Peyer's patch (tissue), 4 donors: ENCODE results near the gene COL23A1.

Source experiments
- POLR2A ChIP-seq, 2 donors: fragments of 450-650 bp; IDR thresholded peaks; one replicate each; pipeline ENCODE4 v1.5.1; 2017; ENCODE audit warnings: antibody characterized with exemption in 2 of 2, mild to moderate bottlenecking in 2 of 2, moderate library complexity in 2 of 2
- TF ChIP-seq, protein P1 (sequence below), 6 experiments: fragments of 450-650 bp in 4 of 6; fragments of 200-600 bp in 2 of 6; sonication (generic) in 1 of 6; IDR thresholded peaks; one replicate each; pipeline ENCODE4 v1.5.1; 2017 to 2019; ENCODE audit warnings: antibody characterized with exemption in 6 of 6, mild to moderate bottlenecking in 3 of 6, moderate library complexity in 1 of 6

DNA sequence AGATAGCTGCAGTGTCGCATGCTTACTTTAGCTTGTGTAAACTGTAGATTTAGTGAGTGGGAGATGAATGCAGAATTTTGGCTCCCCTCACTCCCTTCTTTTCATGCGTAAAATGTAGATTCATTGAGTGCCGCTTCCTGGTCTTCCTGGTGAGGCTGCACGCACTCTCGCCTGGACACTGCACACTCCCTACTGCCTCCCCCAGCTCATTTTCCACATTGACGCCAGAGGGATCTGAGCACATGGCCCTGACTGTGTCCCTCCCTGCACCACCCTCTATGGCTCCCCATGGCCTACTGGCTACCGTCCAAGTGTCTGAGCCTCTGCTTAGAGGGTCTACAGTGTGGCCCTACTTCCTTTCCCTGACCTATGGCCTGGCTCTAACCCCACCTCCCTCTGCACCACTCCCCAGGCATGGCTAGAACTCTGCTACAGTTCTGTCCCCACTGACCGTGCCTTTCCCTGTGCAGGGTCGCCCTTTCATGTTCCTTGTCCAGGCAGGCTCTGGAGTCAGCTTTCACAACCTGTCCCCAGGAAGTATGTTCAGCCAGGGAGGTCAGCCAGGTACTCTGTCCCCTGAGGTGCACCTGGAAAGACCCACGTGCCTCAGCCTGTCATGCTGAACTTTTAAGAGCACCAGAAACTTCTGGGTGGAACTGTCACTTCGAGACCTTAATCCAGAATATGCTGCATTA lies 160.6 kb downstream of the COL23A1 start:
- TF ChIP-seq POLR2A (IDR thresholded peaks at IDR 0.05): no peak
- TF ChIP-seq, protein P1, sequence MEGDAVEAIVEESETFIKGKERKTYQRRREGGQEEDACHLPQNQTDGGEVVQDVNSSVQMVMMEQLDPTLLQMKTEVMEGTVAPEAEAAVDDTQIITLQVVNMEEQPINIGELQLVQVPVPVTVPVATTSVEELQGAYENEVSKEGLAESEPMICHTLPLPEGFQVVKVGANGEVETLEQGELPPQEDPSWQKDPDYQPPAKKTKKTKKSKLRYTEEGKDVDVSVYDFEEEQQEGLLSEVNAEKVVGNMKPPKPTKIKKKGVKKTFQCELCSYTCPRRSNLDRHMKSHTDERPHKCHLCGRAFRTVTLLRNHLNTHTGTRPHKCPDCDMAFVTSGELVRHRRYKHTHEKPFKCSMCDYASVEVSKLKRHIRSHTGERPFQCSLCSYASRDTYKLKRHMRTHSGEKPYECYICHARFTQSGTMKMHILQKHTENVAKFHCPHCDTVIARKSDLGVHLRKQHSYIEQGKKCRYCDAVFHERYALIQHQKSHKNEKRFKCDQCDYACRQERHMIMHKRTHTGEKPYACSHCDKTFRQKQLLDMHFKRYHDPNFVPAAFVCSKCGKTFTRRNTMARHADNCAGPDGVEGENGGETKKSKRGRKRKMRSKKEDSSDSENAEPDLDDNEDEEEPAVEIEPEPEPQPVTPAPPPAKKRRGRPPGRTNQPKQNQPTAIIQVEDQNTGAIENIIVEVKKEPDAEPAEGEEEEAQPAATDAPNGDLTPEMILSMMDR (IDR thresholded peaks at IDR 0.05): no peak
